Cardiac muscle cell (in vitro differentiated cells and primary cell): Measurements from ENCODE around the gene TPRN. TPM values are rescaled to one million over a fixed set of nuclear protein-coding genes. Genes with fewer than 3 reads are reported as not detected.
A peak's percentile ranks its signal among the peaks of the same experiment; 100 is the strongest.

Source experiments
- DNase-seq, 2 donors: peaks; one replicate each; pipeline versions ENCODE4 v3.0.0 to v3.0.0-alpha.2; 2010 to 2017; ENCODE audit warnings: low read depth in 1 of 2, low spot score in 1 of 2
- H3K27ac ChIP-seq: fragments of 200-600 bp; sonication (generic); 2 replicates; pipeline ENCODE4 v1.5.1; 2016
- H3K27me3 ChIP-seq: fragments of 200-600 bp; sonication (generic); 2 replicates; pipeline ENCODE4 v1.6.0; 2016; ENCODE audit warnings: control low read depth
- H3K36me3 ChIP-seq: fragments of 200-600 bp; sonication (generic); 2 replicates; pipeline ENCODE4 v1.5.1; 2016; ENCODE audit warnings: control low read depth
- H3K4me1 ChIP-seq: fragments of 200-600 bp; sonication (generic); 2 replicates; pipeline ENCODE4 v1.8.1; 2017; ENCODE audit warnings: low read depth, mild to moderate bottlenecking, mixed run types
- H3K4me3 ChIP-seq: fragments of 200-600 bp; sonication (generic); 2 replicates; pipeline ENCODE4 v1.5.1; 2016; ENCODE audit warnings: mild to moderate bottlenecking
- H3K9me3 ChIP-seq: fragments of 200-600 bp; sonication (generic); 2 replicates; pipeline ENCODE4 v1.5.1; 2017; ENCODE audit warnings: low read depth, mild to moderate bottlenecking, control low read depth
- polyA plus RNA-seq: library from polyadenylated mRNA; unstranded; fragments of >200 nt; fragmentation: Nextera tagmentation; extraction: Ambion mirVana; gene quantifications from 2 replicates; pipeline ENCODE4 v1.2.1, GENCODE V29; 2016
- total RNA-seq: library from RNA; depleted of rRNA; stranded (reverse); fragments of >200 nt; gene quantifications from 2 replicates; pipeline ENCODE4 v1.2.3, GENCODE V29; 2016
- TF ChIP-seq, protein P1 (sequence below): IDR thresholded peaks from 2 replicates; pipeline ENCODE4 v1.5.1; 2012; ENCODE audit warnings: low read depth, mild to moderate bottlenecking, low read length

Gene TPRN
- total and polyA plus RNA-seq, 2 experiments from 2014 or later: 31.2 to 34.7 TPM

DNA sequence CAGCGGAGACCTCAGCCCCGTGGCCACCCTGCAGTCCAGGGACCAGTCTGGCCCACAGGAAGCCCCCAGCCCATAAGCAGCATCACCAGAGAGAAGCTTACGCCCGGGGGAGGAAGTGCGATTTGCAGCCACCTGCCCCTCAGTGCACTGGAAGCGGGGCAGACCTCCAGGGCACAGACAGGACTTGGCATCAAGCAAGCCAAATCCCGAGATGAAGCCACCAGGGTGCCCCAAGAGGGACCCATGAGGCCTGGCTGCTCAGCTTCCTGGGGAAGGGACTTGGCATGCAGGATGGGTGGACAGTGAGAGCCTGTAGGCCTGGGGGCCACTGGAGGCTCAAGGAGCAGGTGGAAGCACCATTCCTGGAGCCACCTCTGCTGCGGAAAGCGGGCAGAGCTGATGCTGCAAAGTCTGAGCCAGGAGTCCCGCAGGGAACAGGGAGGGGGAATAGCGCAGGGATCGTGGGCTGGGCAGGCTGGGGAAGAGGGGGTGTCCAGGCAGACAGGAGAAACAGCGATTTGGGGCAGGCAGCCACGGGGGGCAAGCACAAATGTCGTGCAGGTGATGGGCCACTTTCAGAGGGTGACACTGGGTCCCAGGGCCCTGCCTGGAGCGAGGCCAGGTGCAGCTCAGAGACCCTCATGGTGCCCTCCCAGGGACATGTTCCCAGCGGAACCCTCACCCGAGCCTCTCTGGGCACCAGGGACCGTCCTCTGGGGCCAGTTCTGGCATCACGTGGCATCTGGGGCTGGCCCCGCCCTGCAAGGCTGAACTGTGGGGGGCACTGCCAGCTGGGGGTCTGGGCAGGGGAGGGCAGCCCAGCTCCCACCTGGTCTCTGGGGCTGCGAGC is 33.9 kb downstream of the TPRN start:
- H3K4me3 ChIP-seq: no peak overlapping the region
- peaks cover 100% of the 10 kb centered on the region for H3K27me3 ChIP-seq
- DNase-seq: no peak
- TF ChIP-seq, protein P1, sequence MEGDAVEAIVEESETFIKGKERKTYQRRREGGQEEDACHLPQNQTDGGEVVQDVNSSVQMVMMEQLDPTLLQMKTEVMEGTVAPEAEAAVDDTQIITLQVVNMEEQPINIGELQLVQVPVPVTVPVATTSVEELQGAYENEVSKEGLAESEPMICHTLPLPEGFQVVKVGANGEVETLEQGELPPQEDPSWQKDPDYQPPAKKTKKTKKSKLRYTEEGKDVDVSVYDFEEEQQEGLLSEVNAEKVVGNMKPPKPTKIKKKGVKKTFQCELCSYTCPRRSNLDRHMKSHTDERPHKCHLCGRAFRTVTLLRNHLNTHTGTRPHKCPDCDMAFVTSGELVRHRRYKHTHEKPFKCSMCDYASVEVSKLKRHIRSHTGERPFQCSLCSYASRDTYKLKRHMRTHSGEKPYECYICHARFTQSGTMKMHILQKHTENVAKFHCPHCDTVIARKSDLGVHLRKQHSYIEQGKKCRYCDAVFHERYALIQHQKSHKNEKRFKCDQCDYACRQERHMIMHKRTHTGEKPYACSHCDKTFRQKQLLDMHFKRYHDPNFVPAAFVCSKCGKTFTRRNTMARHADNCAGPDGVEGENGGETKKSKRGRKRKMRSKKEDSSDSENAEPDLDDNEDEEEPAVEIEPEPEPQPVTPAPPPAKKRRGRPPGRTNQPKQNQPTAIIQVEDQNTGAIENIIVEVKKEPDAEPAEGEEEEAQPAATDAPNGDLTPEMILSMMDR: no peak
- H3K36me3 ChIP-seq: no peaks in the 10 kb centered on the region
- H3K27ac ChIP-seq: no peak overlapping the region
- H3K4me1 ChIP-seq: peaks cover 3% of the 10 kb centered on the region
- H3K9me3 ChIP-seq: no peaks in the 10 kb centered on the region

DNA sequence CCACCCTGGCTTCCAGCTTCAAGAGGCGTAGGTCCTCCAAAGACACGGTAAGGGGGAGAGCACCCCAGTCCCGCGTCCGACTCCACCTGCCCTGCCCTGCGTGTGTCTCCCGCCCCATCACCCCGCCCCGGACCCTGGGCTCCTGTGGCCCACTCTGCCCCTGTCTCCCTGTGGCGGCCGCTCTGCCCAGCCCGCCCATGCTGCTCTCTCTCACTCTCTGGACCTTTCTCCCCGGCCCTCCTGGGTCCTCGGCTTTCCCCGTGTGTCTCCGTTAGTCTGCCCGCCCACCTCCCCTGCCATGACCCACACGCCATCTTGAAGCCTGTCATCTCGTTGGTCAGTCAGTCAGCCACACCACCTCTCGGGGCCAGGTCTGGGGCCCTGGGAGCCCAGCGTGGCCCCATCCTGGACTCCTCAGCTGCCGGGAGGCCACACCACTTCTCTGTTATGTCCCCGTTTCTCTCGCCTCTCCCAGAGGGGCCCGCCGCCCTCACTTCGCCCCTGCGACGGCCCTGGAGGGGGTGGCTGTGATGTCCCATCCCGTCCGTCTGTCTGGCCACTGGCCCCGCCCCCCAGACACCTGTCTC is 35.2 kb downstream of the TPRN start:
- no peak for DNase-seq
- Histone ChIP-seq H3K36me3 (no peaks in the 10 kb centered on the region), H3K27me3 (peaks cover 100% of the 10 kb centered on the region), H3K27ac (no peak overlapping the region), H3K9me3 (no peaks in the 10 kb centered on the region), H3K4me1 (peaks cover 3% of the 10 kb centered on the region), H3K4me3 (no peak overlapping the region)
- TF ChIP-seq, protein P1: no peak

DNA sequence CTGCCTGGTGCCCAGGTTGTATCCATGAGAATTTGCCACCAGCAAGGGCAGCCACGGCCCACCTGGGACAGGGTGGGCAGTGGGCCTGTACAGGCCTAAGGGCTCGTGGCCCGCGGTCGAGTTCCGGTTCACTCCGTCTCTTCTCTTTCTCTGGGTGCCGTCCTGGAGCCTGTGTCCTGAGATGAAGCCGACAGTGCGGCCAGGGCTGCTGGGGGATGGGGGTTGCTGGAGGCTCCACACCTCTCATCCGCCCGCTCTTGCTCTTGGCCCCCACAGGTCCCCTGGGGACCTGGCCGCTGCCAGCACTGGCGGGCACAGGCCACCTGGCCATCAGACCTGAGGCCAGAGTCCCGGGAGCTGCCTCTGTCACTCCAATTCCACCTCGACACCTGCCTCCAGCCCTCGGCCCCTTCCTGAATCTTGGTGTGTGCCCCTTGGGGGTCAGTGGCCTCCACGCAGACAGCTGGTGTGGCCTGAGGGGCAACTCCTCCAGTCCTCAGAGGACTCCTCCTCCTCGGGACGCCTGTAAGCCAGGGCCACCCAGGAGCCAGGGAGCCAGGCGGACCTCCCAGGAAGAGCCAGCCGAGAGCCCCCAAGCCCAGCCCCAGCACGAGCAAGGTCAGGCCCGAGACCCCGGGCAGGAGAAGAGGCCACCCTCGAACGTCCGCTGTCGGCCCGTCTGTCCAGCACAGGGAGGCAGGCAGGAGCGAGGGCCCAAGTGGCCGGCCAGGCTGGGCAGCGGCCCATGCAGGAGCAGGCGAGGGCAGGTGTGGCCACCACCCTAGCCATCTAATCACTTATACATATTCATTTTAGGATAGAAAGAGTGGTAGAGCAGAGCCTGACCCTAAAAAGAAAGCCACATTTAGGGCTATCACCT is 35.9 kb downstream of the TPRN start:
- TF ChIP-seq, protein P1: no peak
- no peak overlapping the region for H3K4me3 ChIP-seq
- H3K4me1 ChIP-seq: peaks cover 3% of the 10 kb centered on the region
- H3K9me3 ChIP-seq: no peaks in the 10 kb centered on the region
- H3K27me3 ChIP-seq: peaks cover 100% of the 10 kb centered on the region
- H3K27ac ChIP-seq: no peak overlapping the region
- DNase-seq: no peak
- H3K36me3 ChIP-seq: no peaks in the 10 kb centered on the region

DNA sequence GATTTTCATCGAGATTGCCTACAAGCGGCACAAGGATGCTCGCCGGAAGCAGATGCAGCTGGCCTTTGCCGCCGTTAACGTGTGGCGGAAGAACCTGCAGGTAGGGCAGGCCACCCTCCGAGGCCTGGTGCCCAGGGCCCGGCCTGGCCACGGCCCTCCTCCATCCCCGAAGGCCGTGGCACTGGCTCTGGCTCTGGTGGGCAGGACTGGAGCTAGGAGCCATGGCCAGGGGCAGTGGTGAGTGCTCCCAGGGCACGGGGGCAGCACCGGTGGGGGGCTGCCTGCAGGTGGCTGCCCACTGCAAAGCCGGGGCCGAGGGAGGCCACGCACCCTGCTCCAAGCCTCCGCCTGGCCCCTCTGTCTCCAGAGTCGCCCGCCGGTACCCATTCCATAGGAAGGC is 36.7 kb downstream of the TPRN start:
- H3K27me3 ChIP-seq: peaks cover 100% of the 10 kb centered on the region

DNA sequence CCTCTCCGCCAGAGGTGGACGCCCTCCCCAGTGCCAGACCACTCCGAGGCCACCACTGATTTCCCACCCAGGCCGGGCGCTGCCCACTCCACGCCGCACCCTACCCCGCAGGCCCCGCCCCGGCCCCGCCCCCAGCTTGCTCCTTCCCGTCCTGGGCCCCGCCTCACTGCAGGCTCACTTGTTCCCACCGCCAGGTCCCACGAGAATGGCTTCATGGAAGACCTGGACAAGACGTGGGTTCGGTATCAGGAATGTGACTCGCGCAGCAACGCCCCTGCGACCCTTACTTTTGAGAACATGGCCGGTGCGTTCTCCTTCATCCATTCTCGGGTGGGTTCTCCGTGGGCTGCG is 37.2 kb downstream of the TPRN start:
- Histone ChIP-seq H3K27me3 (peaks cover 100% of the 10 kb centered on the region), H3K36me3 (no peaks in the 10 kb centered on the region), H3K4me3 (peak overlapping the region; percentile 11), H3K4me1 (peaks cover under 1% of the 10 kb centered on the region), H3K27ac (no peak overlapping the region), H3K9me3 (no peaks in the 10 kb centered on the region)
- TF ChIP-seq, protein P1: no peak
- no peak for DNase-seq

More for the DNA sequence above, 36.7 kb downstream of the TPRN start:
- Histone ChIP-seq H3K4me1 (peaks cover 3% of the 10 kb centered on the region), H3K9me3 (no peaks in the 10 kb centered on the region), H3K27ac (no peak overlapping the region), H3K36me3 (no peaks in the 10 kb centered on the region), H3K4me3 (no peak overlapping the region)
- TF ChIP-seq, protein P1: no peak
- no peak for DNase-seq
